GM10266 (cell line): ENCODE data around the gene PCSK5.

ENCODE experiments used
- DNase-seq: peaks from one replicate; pipeline ENCODE4 v3.0.0; 2012; ENCODE audit errors: extremely low spot score
- TF ChIP-seq, protein P1 (sequence below): IDR thresholded peaks from 2 replicates; pipeline ENCODE4 v1.5.1; 2012; ENCODE audit warnings: mild to moderate bottlenecking, low read depth; ENCODE audit not compliant: control insufficient read depth, insufficient read depth; ENCODE audit errors: missing control alignments

The PCSK5 gene

GRCh38 chr9:76137931-76138330 is 247.5 kb downstream of the PCSK5 start:
- DNase-seq: no peak
- TF ChIP-seq, protein P1, sequence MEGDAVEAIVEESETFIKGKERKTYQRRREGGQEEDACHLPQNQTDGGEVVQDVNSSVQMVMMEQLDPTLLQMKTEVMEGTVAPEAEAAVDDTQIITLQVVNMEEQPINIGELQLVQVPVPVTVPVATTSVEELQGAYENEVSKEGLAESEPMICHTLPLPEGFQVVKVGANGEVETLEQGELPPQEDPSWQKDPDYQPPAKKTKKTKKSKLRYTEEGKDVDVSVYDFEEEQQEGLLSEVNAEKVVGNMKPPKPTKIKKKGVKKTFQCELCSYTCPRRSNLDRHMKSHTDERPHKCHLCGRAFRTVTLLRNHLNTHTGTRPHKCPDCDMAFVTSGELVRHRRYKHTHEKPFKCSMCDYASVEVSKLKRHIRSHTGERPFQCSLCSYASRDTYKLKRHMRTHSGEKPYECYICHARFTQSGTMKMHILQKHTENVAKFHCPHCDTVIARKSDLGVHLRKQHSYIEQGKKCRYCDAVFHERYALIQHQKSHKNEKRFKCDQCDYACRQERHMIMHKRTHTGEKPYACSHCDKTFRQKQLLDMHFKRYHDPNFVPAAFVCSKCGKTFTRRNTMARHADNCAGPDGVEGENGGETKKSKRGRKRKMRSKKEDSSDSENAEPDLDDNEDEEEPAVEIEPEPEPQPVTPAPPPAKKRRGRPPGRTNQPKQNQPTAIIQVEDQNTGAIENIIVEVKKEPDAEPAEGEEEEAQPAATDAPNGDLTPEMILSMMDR: no peak

GRCh38 chr9:76138360-76138759 is 247.9 kb downstream of the PCSK5 start:
- TF ChIP-seq, protein P1: no peak
- DNase-seq: no peak

DNA sequence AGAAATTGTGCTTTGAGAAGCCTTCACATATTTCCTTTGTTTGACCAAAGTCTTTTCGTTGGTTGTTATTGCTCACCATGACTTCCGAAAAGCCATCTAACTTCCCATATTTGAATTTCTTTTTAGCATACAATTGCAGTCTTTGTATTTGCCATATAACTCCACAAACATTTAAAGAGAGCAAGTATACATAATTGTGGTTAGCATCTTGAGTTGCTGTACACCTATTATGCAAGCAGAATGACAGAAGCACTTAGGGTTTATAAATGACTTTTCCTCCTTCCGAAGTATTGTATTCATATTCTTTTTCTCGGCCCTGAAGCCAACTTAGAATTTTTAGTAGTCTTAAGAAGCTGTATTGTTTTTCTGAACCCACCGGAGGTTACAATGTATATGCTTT is 253.4 kb downstream of the PCSK5 start:
- TF ChIP-seq, protein P1: no peak
- no peak for DNase-seq

- TF ChIP-seq, protein P1: no peak
- DNase-seq: no peak
Observed at GRCh38 chr9:76150013-76150412, 259.5 kb downstream of the PCSK5 start.

GRCh38 chr9:76151267-76151666 is 260.8 kb downstream of the PCSK5 start:
- TF ChIP-seq, protein P1: no peak
- DNase-seq: no peak

- TF ChIP-seq, protein P1: no peak
- no peak for DNase-seq
Observed at GRCh38 chr9:76153339-76153738, 262.9 kb downstream of the PCSK5 start.

DNA sequence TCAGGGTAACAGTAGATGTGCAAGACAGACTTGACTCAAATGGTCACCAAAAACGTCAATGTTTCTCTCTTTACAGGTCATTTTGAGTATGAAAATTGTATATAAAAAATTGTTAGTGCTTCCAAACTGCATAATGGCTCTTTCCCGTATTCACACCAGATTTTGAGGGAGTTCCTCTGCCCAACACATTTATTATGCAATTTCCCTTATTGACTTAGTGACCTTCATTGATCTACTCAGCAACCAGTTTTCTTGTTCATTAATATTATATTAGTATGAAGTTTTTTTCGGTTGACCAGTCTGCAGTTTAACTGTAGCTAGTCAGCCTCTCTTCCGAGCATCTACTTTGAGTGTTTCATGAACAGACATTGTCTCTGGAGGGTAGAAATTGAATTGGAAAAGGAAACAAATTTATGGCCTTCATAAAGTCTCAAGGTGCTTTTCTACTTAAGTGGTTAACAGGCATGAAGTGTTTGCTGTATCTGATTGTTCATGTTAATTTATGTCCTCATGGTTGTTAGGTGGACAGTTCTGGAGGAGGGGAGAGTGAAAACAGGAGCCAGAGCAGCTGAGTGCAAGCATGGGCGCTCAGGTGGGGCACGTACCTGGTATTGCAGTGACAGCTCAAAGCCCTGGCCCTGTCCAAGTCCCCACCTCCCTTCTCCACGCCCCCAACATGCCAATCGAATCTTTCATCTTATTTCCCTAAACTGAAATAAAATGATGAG is 263.6 kb downstream of the PCSK5 start:
- DNase-seq: no peak
- TF ChIP-seq, protein P1: no peak
